ENCODE results near the gene OSGEP.

The OSGEP gene

GRCh38 chr14:20434701-20435581, 19.7 kb downstream of the OSGEP start:
- DNase-seq (ENCODE audit: low read depth) = peak; percentile 62

GRCh38 chr14:20429801-20430669, 24.6 kb downstream of the OSGEP start:
- DNase-seq (ENCODE audit: low read depth) = no peak

DNA sequence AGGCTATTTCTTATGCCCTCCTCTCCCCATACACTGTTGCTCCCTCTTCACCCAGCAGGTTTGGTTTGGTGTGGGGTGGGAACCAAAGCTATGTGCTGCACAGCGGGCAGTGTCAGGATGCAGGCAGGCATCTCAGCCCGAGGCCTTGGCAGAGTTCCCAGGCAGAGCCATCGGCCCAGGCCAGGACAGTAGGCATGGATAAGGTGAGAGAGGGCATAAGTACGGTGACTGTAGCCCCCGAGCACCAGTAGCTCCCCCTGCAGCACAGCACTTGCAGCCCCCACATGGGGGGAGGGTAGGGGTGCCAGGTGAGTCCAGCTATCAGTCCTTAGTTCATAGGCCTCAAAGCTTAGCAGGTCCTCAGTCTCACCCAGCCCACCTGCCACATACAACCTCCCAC, 25.8 kb downstream of the OSGEP start:
- no peak for DNase-seq (ENCODE audit: low read depth)

DNA sequence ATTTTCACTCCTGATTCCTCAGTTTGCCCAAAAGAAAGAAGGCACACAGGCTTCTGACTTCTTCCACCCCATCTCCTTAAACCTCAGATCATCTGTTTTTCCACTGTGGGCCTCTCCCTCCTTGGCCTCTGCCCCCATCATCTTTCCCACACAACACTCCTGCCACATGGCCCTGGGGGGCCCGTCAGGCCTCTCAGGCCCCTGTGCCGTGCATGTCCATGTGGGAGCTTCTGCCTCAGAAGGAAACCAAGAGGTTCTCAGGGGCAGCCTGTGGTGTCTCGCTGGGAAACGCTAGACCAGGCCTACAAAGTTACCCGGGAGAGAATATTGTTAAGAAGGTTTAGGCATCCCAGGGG, 26.6 kb downstream of the OSGEP start:
- DNase-seq (ENCODE audit: low read depth) = no peak

GRCh38 chr14:20427231-20428009, 27.2 kb downstream of the OSGEP start:
- DNase-seq (ENCODE audit: low read depth) = no peak

DNA sequence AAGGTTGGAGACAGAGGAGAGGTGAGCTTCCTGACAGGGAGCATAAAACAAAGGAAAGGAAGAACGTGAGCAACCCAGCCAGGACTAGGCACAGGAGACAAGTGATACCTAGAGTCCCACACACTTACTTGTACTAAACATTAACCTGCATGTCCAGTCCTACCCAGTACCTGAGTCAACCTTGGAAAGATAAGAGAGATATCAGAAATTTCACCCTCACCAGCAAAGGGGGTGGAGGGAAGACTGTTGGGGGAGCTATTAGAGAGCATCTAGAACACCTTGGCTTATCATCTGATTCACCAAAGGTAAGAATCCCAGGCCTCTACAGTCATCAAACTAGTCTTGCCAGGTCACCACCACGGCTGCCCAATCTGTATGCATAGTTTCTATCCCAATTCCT, 29.8 kb downstream of the OSGEP start:
- DNase-seq (ENCODE audit: low read depth) = no peak

DNA sequence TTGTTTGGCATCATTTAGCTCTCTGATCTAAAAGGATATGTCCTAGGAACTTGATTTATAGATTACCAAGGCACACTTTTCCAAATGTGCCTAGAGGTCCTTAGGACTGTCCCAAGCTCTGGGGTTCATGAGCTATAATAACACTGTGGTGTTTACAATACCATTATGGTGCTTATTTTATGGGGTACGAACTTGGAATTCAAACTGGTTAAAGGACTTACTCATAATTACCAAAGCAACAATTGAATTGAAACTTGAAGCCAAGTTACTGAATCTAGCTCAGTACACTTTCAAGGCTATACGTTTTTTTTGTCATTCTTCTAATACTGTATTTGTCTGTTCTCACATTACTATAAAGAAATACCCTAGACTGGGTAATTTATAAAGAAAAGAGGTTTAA, 31.7 kb downstream of the OSGEP start:
- no peak for DNase-seq (ENCODE audit: low read depth)

DNA sequence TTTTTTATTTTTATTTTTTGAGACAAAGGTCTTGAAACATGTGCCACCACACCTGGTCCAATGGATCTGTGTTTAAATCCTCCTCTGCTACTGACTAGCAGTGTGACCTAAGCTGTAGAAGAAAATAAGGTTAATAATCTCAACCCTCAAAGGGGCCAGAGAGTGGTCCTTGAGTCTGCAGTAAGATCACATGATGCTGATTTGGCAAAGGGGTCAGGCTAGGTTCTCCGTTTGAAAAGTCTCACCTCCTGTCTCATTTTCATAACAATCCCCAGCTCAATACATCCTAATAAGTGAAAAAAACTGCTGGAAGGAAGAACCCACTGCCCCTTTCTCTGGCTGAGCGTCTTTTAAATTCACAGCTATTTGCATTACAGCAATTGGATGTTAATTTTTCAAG, 33.3 kb downstream of the OSGEP start:
- DNase-seq (ENCODE audit: low read depth) = no peak

- DNase-seq (ENCODE audit: low read depth) = no peak
Observed at GRCh38 chr14:20419419-20419818, 35.2 kb downstream of the OSGEP start.

- DNase-seq (ENCODE audit: low read depth) = no peak
Observed at GRCh38 chr14:20418501-20418909, 36.1 kb downstream of the OSGEP start.

DNA sequence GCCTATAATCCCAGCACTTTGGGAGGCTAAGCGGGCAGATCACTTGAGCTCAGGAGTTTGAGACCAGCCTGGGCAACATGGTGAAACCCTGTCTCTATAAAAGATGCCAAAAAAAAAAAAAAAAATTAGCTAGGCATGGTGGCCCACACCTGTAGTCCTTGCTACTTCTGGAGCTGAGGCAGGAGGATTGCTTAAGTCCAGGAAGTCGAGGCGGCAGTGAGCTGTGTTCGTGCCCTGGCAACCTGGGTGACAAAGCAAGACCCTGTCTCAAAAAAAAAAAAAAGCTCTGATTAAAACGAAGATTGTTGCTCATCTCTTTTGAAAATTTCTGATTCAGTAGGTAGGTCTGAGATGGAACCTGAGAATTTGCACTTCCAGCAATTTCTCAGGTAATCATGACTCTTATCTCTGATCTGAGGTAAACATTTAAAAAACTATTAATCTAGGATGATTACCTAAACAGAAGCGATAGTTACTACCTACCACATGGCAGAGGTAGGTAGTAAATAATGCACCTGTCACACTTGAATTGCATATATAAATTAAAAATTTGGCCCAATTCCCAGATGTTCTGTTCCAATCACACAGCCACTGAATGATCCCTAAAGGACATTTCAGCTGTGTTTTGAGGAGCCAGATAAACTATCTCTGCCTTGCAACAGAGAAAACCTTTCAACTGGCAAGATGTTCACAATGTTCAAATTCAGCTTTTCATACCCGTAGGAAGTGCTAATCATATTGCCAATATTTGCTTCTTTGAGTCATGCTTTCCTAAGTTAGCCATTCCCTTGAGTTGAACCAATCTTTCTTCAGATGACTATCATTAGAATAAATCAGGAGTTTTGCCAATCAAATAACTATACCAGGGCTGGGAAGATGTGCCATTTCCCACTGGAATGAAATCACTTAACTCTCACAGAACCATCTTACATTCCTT, 37.1 kb downstream of the OSGEP start:
- no peak for DNase-seq (ENCODE audit: low read depth)

- DNase-seq (ENCODE audit: low read depth) = no peak
Observed at GRCh38 chr14:20416223-20416622, 38.4 kb downstream of the OSGEP start.

DNA sequence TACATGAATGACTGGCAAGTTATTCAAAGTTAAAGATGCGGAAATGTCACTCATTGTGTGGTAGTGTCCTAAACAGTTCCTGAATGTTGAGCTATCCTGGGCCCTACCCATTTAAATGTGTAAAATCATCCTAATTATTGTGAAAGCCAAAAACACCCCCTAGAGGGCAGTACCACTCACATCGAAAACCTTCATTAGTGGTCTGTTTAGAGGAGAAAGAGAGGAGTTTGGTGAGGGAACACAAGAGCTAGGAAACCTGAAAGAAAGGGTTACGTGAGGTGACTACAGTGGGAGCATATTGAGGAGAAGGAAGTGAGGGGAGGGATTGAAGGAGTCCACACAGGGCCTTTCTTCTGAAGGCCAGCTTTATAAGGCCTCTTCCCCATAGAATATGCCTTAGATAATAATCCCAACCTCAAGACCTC, 38.8 kb downstream of the OSGEP start:
- peak; percentile 42 for DNase-seq (ENCODE audit: low read depth)

DNA sequence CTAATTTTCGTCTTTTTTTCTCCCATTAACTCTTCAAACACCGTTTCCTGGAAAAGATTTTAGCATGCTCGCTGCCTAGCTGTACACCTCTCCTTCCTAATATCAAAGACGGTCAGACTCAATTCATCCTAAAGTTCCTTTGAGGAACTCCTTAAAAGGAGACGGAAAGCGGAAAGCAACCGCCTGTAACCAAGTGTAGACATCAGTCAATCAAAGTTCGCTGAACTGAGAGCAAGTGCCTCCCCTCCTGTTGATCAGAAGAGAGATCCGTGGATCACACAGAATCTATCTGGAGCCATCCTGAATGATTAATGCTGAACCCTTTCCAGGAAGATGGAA, 40.9 kb downstream of the OSGEP start:
- DNase-seq (ENCODE audit: low read depth) = no peak

GRCh38 chr14:20412876-20413743, 41.5 kb downstream of the OSGEP start, which contains the start of gene TEP1:
TEP1 (minus strand) TSS chr14:20413501; CDS start chr14:20408439, 5,062 bp downstream.
- DNase-seq (ENCODE audit: low read depth) = peak; percentile 87

GRCh38 chr14:20412411-20412810, 42.2 kb downstream of the OSGEP start:
- DNase-seq (ENCODE audit: low read depth) = no peak

DNA sequence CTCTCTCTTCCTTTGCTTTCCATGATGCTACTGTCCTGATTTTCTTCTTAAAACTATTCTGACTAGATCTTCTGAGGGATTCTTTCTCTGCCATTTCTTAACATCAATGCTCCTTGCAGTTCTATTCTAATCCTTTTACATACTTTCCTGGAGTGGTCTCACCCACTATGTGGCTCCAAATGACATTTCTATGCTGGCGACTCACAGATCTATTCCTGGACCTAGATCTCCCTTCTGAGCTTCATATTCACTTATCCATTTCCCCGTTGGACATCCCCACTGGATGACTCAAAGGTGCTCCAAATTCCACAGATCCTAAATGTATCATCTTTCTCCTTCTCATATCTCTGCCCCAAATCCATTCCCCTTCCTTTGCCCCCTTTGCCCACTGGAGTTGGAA, 45.4 kb downstream of the OSGEP start:
- peak; percentile 34 for DNase-seq (ENCODE audit: low read depth)

DNA sequence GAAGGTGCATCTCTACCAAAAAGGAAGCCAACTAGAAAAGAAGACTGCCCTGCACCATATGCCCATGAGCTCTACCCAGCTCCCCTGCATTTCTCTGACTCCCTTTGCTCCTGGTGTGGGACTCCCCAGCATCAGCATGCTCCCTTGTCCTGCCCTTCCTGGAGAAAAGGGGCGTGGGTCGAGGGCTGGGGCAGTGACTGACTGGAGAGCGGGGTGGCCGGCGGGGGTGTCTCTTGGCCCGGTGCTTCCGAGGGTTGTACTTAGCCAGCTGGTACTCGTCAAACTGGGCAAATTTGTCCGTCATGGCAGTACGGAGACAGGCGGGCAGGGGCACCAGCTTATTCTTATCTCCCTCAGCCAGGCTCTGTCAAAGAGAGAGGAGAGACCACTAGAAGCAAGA, 51.1 kb downstream of the OSGEP start:
- DNase-seq (ENCODE audit: low read depth) = no peak

GRCh38 chr14:20400965-20401593, 53.5 kb downstream of the OSGEP start:
- DNase-seq (ENCODE audit: low read depth) = no peak

DNA sequence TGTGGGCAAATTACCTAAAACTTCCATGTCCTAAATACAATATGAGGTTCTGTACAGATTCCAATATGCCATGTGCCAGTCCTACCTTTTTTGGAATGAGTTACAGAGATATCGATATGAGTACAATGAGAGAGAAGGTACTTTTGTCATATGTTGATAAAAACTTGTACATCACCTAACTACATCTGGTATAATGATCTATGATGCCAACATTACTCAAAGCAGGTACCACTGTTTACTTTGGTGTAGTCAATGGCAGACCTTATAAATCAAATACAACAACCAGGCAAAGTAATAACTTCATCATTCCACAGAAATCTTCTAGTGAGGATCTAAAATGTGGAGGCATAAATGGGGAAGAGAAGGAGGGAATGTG, 54.0 kb downstream of the OSGEP start:
- DNase-seq (ENCODE audit: low read depth) = no peak

Measured in fibroblast of gingiva (primary cell).